SJSA1 (cell line): ENCODE results near the gene SUDS3. TPM values are rescaled to one million over a fixed set of nuclear protein-coding genes. Genes with fewer than 3 reads are reported as not detected.
A peak's percentile ranks its signal among the peaks of the same experiment; 100 is the strongest.
"Not testable (repeated sequence)": the region's sequence is repeated elsewhere in the genome, so short reads cannot be mapped to it uniquely, and the experiment has no call there.

Source experiments
- DNase-seq, 2 experiments: peaks; one replicate each; pipeline ENCODE4 v3.0.0-alpha.2; 2015 to 2020; ENCODE audit warnings: low spot score in 2 of 2, low read depth in 1 of 2
- H3K27ac ChIP-seq: fragments of 250-450 bp; sonication (Bioruptor Pico); 2 replicates; pipeline ENCODE4 v1.5.1; 2020; ENCODE audit warnings: mild to moderate bottlenecking, moderate library complexity
- H3K27me3 ChIP-seq: fragments of 250-450 bp; sonication (Bioruptor Pico); replicated peaks from 2 replicates; pipeline ENCODE4 v1.5.1; 2020; ENCODE audit warnings: mild to moderate bottlenecking, moderate library complexity
- H3K36me3 ChIP-seq: fragments of 250-450 bp; sonication (Bioruptor Pico); 2 replicates; pipeline ENCODE4 v1.5.1; 2020; ENCODE audit warnings: mild to moderate bottlenecking
- H3K4me1 ChIP-seq: fragments of 250-450 bp; sonication (Bioruptor Pico); replicated peaks from 2 replicates; pipeline ENCODE4 v1.6.1; 2021; ENCODE audit warnings: mild to moderate bottlenecking
- H3K4me3 ChIP-seq: fragments of 250-450 bp; sonication (Bioruptor Pico); 2 replicates; pipeline ENCODE4 v1.5.1; 2020; ENCODE audit warnings: mild to moderate bottlenecking
- H3K9me3 ChIP-seq: fragments of 250-450 bp; sonication (Bioruptor Pico); replicated peaks from 2 replicates; pipeline ENCODE4 v1.5.1; 2020; ENCODE audit warnings: mild to moderate bottlenecking
- total RNA-seq: library from RNA; depleted of rRNA; stranded (reverse); fragments of >200 nt; shearing (Covaris generic); gene quantifications from 2 replicates; pipeline ENCODE4 v1.2.3, GENCODE V29; 2014

The SUDS3 gene
- total RNA-seq, 1 experiment from 2014 or later = 42.8 TPM

DNA sequence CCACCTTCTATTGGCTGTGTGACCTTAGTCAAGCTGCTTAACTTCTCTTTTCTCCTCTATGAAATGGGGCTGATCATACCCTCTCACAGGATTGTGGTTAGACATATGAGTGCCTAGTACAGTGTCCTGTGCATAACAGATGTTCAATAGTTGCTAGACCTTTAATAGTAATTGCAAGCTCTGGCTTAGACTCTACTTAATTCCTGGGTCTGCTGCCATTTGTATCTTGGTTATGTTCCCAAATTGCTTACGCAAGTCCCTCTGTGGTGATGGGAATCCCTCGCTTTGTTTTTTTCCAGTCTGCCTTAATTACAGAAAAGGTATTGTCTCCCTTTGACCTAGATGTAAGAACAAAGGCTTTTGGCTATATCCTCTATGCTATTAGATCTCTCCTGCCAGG, 15.1 kb downstream of the SUDS3 start:
- Histone ChIP-seq H3K9me3 (no peaks in the 10 kb centered on the region), H3K36me3 (peaks cover 77% of the 10 kb centered on the region), H3K4me3 (no peak overlapping the region), H3K27me3 (no peaks in the 10 kb centered on the region), H3K4me1 (no peaks in the 10 kb centered on the region), H3K27ac (no peak overlapping the region)
- DNase-seq = no peak

DNA sequence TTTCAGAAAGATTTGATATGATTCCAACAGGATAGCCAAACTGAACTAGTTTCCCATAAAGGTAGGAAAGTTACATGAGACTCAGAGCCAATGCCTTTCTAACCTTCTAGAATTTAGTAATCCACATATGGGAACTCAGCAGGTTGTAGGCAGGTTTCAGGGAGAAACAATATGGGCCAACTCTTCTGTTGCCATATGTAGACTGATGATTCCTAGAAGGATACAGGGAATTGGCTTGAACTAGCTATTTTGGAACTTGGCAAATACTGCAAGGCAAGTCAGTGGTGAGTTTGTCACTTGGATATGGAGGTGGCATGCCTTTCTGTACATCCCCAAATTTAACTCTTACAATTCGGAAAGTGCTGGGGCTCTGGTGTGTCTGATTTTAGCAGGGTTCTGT, 15.5 kb downstream of the SUDS3 start:
- H3K36me3 ChIP-seq = peaks cover 77% of the 10 kb centered on the region
- no peak overlapping the region for H3K4me3 ChIP-seq
- no peak overlapping the region for H3K27ac ChIP-seq
- H3K27me3 ChIP-seq = no peaks in the 10 kb centered on the region
- no peaks in the 10 kb centered on the region for H3K9me3 ChIP-seq
- no peaks in the 10 kb centered on the region for H3K4me1 ChIP-seq
- no peak for DNase-seq

DNA sequence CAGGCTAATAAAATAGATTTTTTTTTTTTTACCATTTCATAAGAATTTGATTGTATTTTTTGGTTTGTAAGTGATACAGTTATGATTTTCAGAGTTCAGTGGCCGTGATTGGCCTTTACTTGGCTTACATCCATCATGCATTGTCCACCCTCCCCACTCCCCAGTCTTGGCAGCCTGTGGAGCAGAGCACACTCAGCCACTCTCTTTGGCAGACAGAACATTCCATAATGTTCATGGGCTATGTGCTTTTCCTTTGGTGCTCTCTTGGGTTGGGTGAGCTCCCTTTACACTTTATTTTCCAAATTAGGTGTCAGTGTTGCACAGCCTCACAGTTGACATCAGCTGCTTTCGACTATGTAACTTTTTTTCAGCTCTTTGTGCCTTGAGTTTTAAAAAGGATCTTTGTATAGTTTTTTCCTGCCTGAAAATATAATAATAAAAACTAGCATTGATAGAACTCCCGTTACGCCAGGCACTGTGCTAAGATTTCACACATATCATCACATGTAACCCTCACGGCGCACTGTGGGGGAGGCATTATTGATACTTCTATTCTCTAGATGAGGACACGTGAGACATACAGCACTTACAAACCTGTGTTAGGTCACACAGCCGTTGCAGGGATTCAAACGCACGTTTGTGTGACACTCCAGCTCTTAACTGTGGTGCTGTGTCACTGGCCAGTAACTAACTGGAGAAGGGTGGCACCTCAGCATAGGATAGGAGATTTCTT, 21.5 kb downstream of the SUDS3 start:
- Histone ChIP-seq H3K4me1 (no peaks in the 10 kb centered on the region), H3K27me3 (no peaks in the 10 kb centered on the region), H3K27ac (no peak overlapping the region), H3K4me3 (no peak overlapping the region), H3K36me3 (peaks cover 61% of the 10 kb centered on the region), H3K9me3 (no peaks in the 10 kb centered on the region)
- DNase-seq = no peak

DNA sequence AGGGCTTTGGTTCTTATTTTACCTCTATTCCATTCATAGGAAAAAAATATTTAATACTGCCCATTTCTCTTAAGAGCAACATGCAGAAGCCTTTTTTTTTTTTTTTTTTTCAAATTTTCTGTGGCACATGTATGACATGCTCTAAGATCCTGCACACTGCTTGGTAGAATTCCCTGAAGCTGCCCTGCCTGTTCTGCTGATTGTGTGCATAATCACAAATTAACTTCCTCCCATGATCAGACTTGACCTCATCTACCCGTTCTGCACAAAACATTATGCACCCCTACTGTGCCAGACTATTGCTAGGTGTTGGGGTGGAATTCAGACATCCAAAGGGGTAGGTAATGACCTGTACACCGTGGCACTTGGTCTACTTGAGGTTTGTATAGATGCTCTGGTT, 22.2 kb downstream of the SUDS3 start:
- Histone ChIP-seq H3K4me1 (no peaks in the 10 kb centered on the region), H3K36me3 (peaks cover 63% of the 10 kb centered on the region), H3K4me3 (no peak overlapping the region), H3K9me3 (no peaks in the 10 kb centered on the region), H3K27me3 (no peaks in the 10 kb centered on the region), H3K27ac (no peak overlapping the region)
- no peak for DNase-seq

DNA sequence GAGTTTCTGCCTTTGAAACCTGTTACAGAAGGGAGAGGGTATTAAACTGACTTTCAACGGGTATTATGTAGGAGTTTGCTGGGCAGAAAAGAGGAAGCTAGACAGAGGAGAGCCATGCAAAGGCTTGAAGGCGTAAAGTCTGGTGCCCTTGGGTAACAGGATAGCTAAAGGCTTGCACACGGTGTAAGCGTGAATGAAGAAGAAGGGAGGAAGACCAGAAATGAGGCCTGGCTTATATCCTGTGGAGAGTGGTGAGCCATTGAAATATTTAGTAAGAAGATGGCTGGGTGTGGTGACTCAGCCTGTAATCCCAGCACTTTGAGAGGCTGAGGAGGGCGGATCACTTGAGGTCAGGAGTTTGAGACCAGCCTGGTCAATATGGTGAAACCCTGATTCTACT, 22.6 kb downstream of the SUDS3 start:
- Histone ChIP-seq H3K4me1 (no peaks in the 10 kb centered on the region), H3K27ac (no peak overlapping the region), H3K9me3 (no peaks in the 10 kb centered on the region), H3K27me3 (no peaks in the 10 kb centered on the region), H3K4me3 (no peak overlapping the region), H3K36me3 (peaks cover 63% of the 10 kb centered on the region)
- no peak for DNase-seq

DNA sequence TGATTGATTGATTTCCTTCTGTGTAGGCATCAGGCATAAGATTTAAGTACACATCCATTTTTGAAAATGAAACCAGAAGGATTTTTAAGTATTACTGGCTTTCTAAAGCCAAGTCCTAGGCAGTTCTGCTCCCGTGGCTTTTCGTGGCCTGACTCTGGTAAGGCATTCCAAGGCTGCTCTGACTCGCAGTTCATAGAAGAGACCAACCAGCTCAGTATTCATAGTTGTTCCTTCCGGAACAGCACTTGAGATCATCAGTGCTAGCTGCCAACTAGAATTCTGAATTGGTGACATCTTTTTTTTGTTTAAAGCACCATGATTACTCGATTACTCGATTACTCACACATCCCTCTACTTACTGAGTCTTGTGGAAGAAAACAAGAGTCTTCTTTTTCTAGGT, 25.9 kb downstream of the SUDS3 start:
- H3K27me3 ChIP-seq = no peaks in the 10 kb centered on the region
- H3K36me3 ChIP-seq = peaks cover 55% of the 10 kb centered on the region
- no peak overlapping the region for H3K27ac ChIP-seq
- no peak overlapping the region for H3K4me3 ChIP-seq
- H3K4me1 ChIP-seq = no peaks in the 10 kb centered on the region
- H3K9me3 ChIP-seq = no peaks in the 10 kb centered on the region
- DNase-seq = no peak

DNA sequence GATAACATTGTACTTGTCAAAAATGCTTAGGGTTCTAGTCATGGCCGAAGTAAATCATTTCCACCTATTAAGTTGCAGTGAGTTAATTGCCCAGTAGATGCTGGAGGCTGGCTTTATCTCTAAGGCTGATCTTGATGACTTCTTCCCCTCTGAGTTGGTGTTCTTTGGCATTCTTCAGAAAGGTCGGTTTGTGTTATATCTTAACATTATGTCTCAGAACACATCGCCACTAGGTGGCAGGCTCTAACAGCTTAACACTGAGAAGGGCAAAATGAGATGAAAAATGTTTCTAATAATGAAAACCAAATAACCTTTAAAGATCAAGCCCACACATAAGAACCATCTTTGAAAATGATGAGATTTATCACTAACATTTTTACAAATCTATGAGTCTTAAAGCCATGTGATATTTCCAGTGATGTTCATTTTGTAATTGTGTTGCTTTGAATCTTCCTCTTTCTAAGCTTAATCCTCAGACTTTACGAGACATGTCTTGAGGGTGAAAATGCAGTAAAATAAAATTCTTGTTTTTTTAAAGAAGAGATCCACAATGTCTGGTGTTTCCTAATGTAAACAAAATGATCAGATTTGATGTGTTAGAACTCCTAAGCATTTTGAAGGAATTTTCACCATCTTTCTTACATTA, 28.6 kb downstream of the SUDS3 start:
- Histone ChIP-seq H3K36me3 (peaks cover 56% of the 10 kb centered on the region), H3K27me3 (no peaks in the 10 kb centered on the region)
- DNase-seq = peak; percentile 30 to 51

DNA sequence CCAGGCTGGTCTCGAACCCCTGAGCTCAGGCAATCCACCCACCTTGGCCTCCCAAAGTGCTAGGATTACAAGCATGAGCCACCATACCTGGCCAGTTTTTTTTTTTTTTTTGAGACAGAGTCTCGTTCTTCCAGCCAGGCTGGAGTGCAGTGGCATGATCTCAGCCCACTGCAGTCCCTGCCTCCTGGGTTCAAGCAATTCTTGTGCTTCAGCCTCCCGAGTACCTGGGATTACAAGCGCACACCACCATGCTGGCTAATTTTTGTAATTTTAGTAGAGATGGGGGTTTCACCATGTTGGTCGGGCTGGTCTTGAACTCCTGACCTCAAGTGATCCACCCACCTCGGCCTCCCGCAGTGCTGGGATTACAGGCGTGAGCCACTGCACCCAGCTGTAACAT, 31.9 kb downstream of the SUDS3 start:
- H3K9me3 ChIP-seq, H3K4me3 ChIP-seq, H3K27me3 ChIP-seq, H3K4me1 ChIP-seq, H3K27ac ChIP-seq, DNase-seq: not testable (repeated sequence)
- H3K36me3 ChIP-seq = peaks cover 54% of the 10 kb centered on the region

More for the DNA sequence above, 28.6 kb downstream of the SUDS3 start:
- Histone ChIP-seq H3K4me3 (no peak overlapping the region), H3K9me3 (no peaks in the 10 kb centered on the region), H3K4me1 (no peaks in the 10 kb centered on the region), H3K27ac (no peak overlapping the region)

DNA sequence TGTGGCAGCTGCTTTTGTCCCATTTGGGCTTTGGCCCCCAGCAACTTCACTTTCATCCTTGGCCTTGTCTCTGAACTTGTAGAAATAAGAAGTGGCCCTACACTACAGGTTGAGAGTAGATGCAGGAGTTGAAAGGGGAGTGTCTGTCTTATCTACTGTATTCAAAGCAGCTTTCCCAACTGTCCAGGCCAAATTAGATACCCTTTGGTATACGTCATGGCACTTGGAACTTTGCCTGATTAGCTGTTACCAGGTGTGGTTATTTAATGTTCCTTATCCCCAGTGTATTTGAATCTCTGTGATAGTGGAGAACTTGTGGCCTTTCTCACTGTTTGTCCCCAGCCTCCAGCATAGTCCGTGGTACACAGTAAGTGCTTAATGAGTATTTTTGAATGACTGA, 33.5 kb downstream of the SUDS3 start:
- Histone ChIP-seq H3K4me3 (no peak overlapping the region), H3K27ac (no peak overlapping the region), H3K36me3 (peaks cover 50% of the 10 kb centered on the region), H3K27me3 (no peaks in the 10 kb centered on the region), H3K4me1 (no peaks in the 10 kb centered on the region), H3K9me3 (no peaks in the 10 kb centered on the region)
- no peak for DNase-seq

GRCh38 chr12:118417942-118418341, 41.6 kb downstream of the SUDS3 start:
- Histone ChIP-seq H3K4me3 (no peak overlapping the region), H3K36me3 (peaks cover 14% of the 10 kb centered on the region), H3K9me3 (no peaks in the 10 kb centered on the region), H3K27me3 (no peaks in the 10 kb centered on the region), H3K4me1 (no peaks in the 10 kb centered on the region), H3K27ac (no peak overlapping the region)
- DNase-seq = no peak

GRCh38 chr12:118418385-118419057, 42.2 kb downstream of the SUDS3 start:
- Histone ChIP-seq H3K4me1 (no peaks in the 10 kb centered on the region), H3K4me3 (no peak overlapping the region), H3K36me3 (peaks cover 12% of the 10 kb centered on the region), H3K27me3 (no peaks in the 10 kb centered on the region), H3K9me3 (no peaks in the 10 kb centered on the region), H3K27ac (no peak overlapping the region)
- no peak for DNase-seq

GRCh38 chr12:118420673-118421072, 44.3 kb downstream of the SUDS3 start:
- DNase-seq = no peak
- Histone ChIP-seq H3K27ac (no peak overlapping the region), H3K27me3 (no peaks in the 10 kb centered on the region)

GRCh38 chr12:118424884-118425283, 48.5 kb downstream of the SUDS3 start:
- Histone ChIP-seq H3K9me3 (no peaks in the 10 kb centered on the region), H3K4me3 (no peak overlapping the region), H3K4me1 (no peaks in the 10 kb centered on the region), H3K27ac (no peak overlapping the region), H3K27me3 (no peaks in the 10 kb centered on the region), H3K36me3 (no peaks in the 10 kb centered on the region)
- DNase-seq = no peak

More at GRCh38 chr12:118420673-118421072, 44.3 kb downstream of the SUDS3 start:
- H3K9me3 ChIP-seq = no peaks in the 10 kb centered on the region
- no peaks in the 10 kb centered on the region for H3K4me1 ChIP-seq
- 0 out of 2 replicates have a peak, but pooled peaks cover 3% of the 10 kb centered on the region for H3K36me3 ChIP-seq
- H3K4me3 ChIP-seq = no peak overlapping the region

- no peak for DNase-seq
- no peaks in the 10 kb centered on the region for H3K9me3 ChIP-seq
These were observed 49.0 kb downstream of the SUDS3 start for GRCh38 chr12:118425364-118425763.

More at GRCh38 chr12:118425364-118425763, 49.0 kb downstream of the SUDS3 start:
- Histone ChIP-seq H3K27ac (no peak overlapping the region), H3K4me1 (no peaks in the 10 kb centered on the region), H3K27me3 (no peaks in the 10 kb centered on the region), H3K4me3 (no peak overlapping the region), H3K36me3 (no peaks in the 10 kb centered on the region)
